Pancreas (tissue), 10 donors: Measurements from ENCODE around the gene NQO2. TPM values are rescaled to one million over a fixed set of nuclear protein-coding genes. Genes with fewer than 3 reads are reported as not detected.

Experiments
- ATAC-seq, 4 donors: fragments of 200-7000 bp; cut with Tn5 transposase; one replicate each; pipeline versions ENCODE4 v1.8.0 to v1.9.1; 2020; ENCODE audit warnings: mild to moderate bottlenecking in 4 of 4, moderate library complexity in 4 of 4
- DNase-seq, 6 donors: peaks; one replicate each; pipeline ENCODE4 v3.0.0-alpha.2; 2020
- FAIRE-seq: peaks from 2 replicates; lab custom pipeline; 2012; peaks lifted over from hg19 to GRCh38; lab: Jason Lieb, UNC
- H3K27ac ChIP-seq, 4 donors: fragments of 200-600 bp; sonication (generic); 1 replicate in 3 of 4; 2 replicates in 1 of 4; pipeline versions ENCODE4 v1.5.0 to v1.8.0; 2020
- H3K27me3 ChIP-seq, 4 donors: fragments of 200-600 bp; one replicate each; pipeline ENCODE4 v1.8.0; 2021
- H3K36me3 ChIP-seq, 3 donors: fragments of 200-600 bp; sonication (generic) in 1 of 3; one replicate each; pipeline versions ENCODE4 v1.5.0 to v1.8.0; 2020 to 2021
- H3K4me1 ChIP-seq, 3 donors: fragments of 200-600 bp; one replicate each; pipeline ENCODE4 v1.8.0; 2021
- H3K4me3 ChIP-seq, 4 donors: fragments of 200-600 bp; sonication (generic) in 2 of 4; one replicate each; pipeline versions ENCODE4 v1.5.0 to v1.8.0; 2020 to 2021
- H3K9me3 ChIP-seq, 4 donors: fragments of 200-600 bp; one replicate each; pipeline ENCODE4 v1.8.0; 2021
- WGBS, 2 donors: extraction: QIAGEN DNeasy Blood & Tissue Kit; methylation state at CpG; one replicate each; pipeline ENCODE4 v1.1.7; 2013; 5-methylcytosine and 5-hydroxymethylcytosine counted together
- intact Hi-C, 3 donors: fragments of 100-400 bp; cut with DNase I; formaldehyde crosslinking; loops; one replicate each; pipeline versions ENCODE4 v1.11.1 to v1.14.2; 2022
- polyA plus RNA-seq, 2 donors: library from polyadenylated mRNA; stranded (reverse); fragments of 200-250 nt; gene quantifications; one replicate each; pipeline ENCODE4 v1.2.3, GENCODE V29; 2013
- total RNA-seq, 6 donors: library from RNA; stranded (reverse); fragmentation: NEBNext Ultra II Directional in 4 of 6; extraction: Animal tissue kit (Norgen Biotek cat#: 25700) in 4 of 6; gene quantifications; one replicate each; pipeline versions ENCODE4 v1.2.1 to v1.2.4, GENCODE V29; 2021 to 2023
- TF ChIP-seq, protein P1 (sequence below), 4 donors: fragments of 200-600 bp; sonication (generic) in 3 of 4; IDR thresholded peaks; one replicate each; pipeline versions ENCODE4 v1.5.0 to v1.8.0; 2021; ENCODE audit warnings: antibody characterized with exemption in 4 of 4
- donor health status: healthy with polysubstance abuse.
- donor health status: DM: no; HTN: no; CAD: no; lungs with moderate emphysema.
- donor health status: DM: no; HTN: no; CAD: no.
- donor health status: control.
- donor health status: control.
- donor health status: Bipolar disorder and iron deficiency.
- donor health status: DM: yes; HTN: yes; CAD: no.
- donor health status: DM: no; HTN: no; CAD: no.
- donor health status: DM: no; HTN: no; CAD: no.
- donor health status: DM: yes; HTN: yes; CAD: no.

The NQO2 gene
- total and polyA plus RNA-seq, 8 donors = 12.7 to 23.0 (median 21.1) TPM

GRCh38 chr6:2953098-2953497, 46.6 kb upstream of the NQO2 start:
- intact Hi-C loops = no loop called here
- peaks cover 0 to 12% (median 0%) of the 10 kb centered on the region in 3 donors for H3K4me1 ChIP-seq
- WGBS, 2 donors = 80 to 82% methylated on average over 12 of the region's 12 CpGs
- TF ChIP-seq, protein P1, sequence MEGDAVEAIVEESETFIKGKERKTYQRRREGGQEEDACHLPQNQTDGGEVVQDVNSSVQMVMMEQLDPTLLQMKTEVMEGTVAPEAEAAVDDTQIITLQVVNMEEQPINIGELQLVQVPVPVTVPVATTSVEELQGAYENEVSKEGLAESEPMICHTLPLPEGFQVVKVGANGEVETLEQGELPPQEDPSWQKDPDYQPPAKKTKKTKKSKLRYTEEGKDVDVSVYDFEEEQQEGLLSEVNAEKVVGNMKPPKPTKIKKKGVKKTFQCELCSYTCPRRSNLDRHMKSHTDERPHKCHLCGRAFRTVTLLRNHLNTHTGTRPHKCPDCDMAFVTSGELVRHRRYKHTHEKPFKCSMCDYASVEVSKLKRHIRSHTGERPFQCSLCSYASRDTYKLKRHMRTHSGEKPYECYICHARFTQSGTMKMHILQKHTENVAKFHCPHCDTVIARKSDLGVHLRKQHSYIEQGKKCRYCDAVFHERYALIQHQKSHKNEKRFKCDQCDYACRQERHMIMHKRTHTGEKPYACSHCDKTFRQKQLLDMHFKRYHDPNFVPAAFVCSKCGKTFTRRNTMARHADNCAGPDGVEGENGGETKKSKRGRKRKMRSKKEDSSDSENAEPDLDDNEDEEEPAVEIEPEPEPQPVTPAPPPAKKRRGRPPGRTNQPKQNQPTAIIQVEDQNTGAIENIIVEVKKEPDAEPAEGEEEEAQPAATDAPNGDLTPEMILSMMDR (IDR thresholded peaks at IDR 0.05) = no peak
- DNase-seq = peak in 1 of 6 donors; percentile 6
- H3K9me3 ChIP-seq = no peaks in the 10 kb centered on the region
- no peaks in the 10 kb centered on the region for H3K27me3 ChIP-seq
- peaks cover 0 to 36% (median 4%) of the 10 kb centered on the region in 3 donors for H3K36me3 ChIP-seq
- FAIRE-seq = no peak
- no peak overlapping the region for H3K4me3 ChIP-seq
- no peak for ATAC-seq
- peak overlapping the region in 1 of 4 donors; percentile 11 for H3K27ac ChIP-seq

DNA sequence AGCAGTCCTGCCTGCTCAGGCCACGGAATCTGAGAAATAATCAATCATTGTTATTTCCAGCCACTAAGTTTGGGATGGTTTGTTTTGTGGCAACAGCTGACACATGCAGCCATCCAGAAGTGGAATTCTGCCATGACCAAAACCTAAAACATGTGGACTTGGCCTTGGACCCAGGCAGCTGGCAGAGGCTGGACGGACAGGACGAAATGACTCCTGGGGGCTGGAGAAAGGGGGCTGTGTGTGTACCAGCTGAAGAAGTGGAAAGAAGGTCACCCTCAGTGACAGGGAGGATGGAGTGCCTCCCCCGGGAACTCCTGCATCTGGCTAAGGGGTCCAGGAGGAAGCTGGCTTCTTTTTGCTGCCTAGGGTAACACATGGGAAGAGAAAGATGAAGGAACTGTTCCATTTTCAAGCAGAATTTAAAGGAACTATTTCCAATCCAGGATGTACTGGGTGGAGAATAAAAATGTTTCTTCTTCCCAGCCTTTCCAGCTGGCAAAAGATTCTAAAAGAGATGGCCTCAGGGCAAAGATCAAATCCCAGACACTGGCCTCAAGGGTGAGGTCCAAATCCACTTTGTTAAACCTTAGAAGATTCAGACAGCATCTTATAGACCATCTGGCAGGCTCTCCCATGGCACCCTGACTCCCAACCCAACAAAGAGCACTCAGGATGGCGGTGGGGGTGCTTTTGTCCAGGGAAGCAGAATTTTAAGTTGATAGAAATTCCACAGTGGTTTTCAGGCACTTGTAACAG, 42.6 kb upstream of the NQO2 start:
- 78 to 79% methylated on average over 5 of the region's 5 CpGs for WGBS, 2 donors
- TF ChIP-seq, protein P1 (IDR thresholded peaks at IDR 0.05) = no peak
- Histone ChIP-seq H3K27me3 (no peaks in the 10 kb centered on the region), H3K36me3 (peaks cover 0 to 19% (median 0%) of the 10 kb centered on the region in 3 donors), H3K4me3 (no peak overlapping the region), H3K4me1 (peaks cover 0 to 32% (median 20%) of the 10 kb centered on the region in 3 donors), H3K27ac (no peak overlapping the region), H3K9me3 (no peaks in the 10 kb centered on the region)
- DNase-seq (peak in 1 of 6 donors; percentile 25), ATAC-seq (no peak), FAIRE-seq (no peak)
- intact Hi-C loops = no loop called here

- 75 to 84% methylated on average over 11 of the region's 11 CpGs for WGBS, 2 donors
- no peak for ATAC-seq
- intact Hi-C loops = no loop called here
- no peak for FAIRE-seq
- peaks cover under 1 to 33% (median 27%) of the 10 kb centered on the region in 3 donors for H3K4me1 ChIP-seq
- peaks cover 0 to 19% (median 0%) of the 10 kb centered on the region in 3 donors for H3K36me3 ChIP-seq
- no peaks in the 10 kb centered on the region for H3K9me3 ChIP-seq
- DNase-seq = peak in 1 of 6 donors; percentile 21
- H3K27ac ChIP-seq = no peak overlapping the region
- no peak overlapping the region for H3K4me3 ChIP-seq
- H3K27me3 ChIP-seq = no peaks in the 10 kb centered on the region
- TF ChIP-seq, protein P1 (IDR thresholded peaks at IDR 0.05) = no peak
These were observed 41.9 kb upstream of the NQO2 start for GRCh38 chr6:2957696-2958330.

GRCh38 chr6:2958331-2958711, 41.4 kb upstream of the NQO2 start:
- DNase-seq (peak in 1 of 6 donors; percentile 24), FAIRE-seq (no peak), ATAC-seq (no peak)
- TF ChIP-seq, protein P1 (IDR thresholded peaks at IDR 0.05) = no peak
- intact Hi-C loops = no loop called here
- Histone ChIP-seq H3K9me3 (no peaks in the 10 kb centered on the region), H3K4me3 (no peak overlapping the region), H3K27me3 (no peaks in the 10 kb centered on the region), H3K4me1 (peaks cover 6 to 32% (median 30%) of the 10 kb centered on the region in 3 donors), H3K36me3 (peaks cover 0 to 19% (median 0%) of the 10 kb centered on the region in 3 donors), H3K27ac (no peak overlapping the region)
- WGBS, 2 donors = 81 to 91% methylated on average over 16 to 18 of the region's 18 CpGs
